ENCODE results near the gene ATP6V1D. TPM values are rescaled to one million over a fixed set of nuclear protein-coding genes. Genes with fewer than 3 reads are reported as not detected.
"Not testable (repeated sequence)": the region's sequence is repeated elsewhere in the genome, so short reads cannot be mapped to it uniquely, and the experiment has no call there.

The ATP6V1D gene
- total RNA-seq, 2 experiments from 2014 or later: 36.5 to 43.6 TPM

- no peaks in the 10 kb centered on the region for H3K4me1 Mint-ChIP-seq (ENCODE audit: low read depth)
- CTCF ChIA-PET: interaction anchor here (1.3 kb wide), 1 partner anchor 28 kb away, joined by 4 read pairs; the partner anchor contains the start of gene ATP6V1D
Measured at GRCh38 chr14:67331368-67332125, 28.1 kb downstream of the ATP6V1D start.

GRCh38 chr14:67329666-67330065 is 29.9 kb downstream of the ATP6V1D start:
- DNase-seq; CTCF ChIA-PET; H3K4me1 Mint-ChIP-seq (ENCODE audit: low read depth); POLR2A ChIA-PET; H3K27me3 Mint-ChIP-seq (ENCODE audit: low read depth); H3K4me3 Mint-ChIP-seq; H3K9me3 Mint-ChIP-seq (ENCODE audit: insufficient read depth); ATAC-seq; H3K27ac Mint-ChIP-seq: not testable (repeated sequence)
- H3K36me3 Mint-ChIP-seq (ENCODE audit: low read depth): peaks cover 37% of the 10 kb centered on the region

More at GRCh38 chr14:67331368-67332125, 28.1 kb downstream of the ATP6V1D start:
- no peak overlapping the region for H3K4me3 Mint-ChIP-seq
- ATAC-seq: no peak
- no peak overlapping the region for H3K27ac Mint-ChIP-seq
- POLR2A ChIA-PET: no interaction called here
- H3K9me3 Mint-ChIP-seq (ENCODE audit: insufficient read depth): no peaks in the 10 kb centered on the region
- no peaks in the 10 kb centered on the region for H3K27me3 Mint-ChIP-seq (ENCODE audit: low read depth)
- peaks cover 38% of the 10 kb centered on the region for H3K36me3 Mint-ChIP-seq (ENCODE audit: low read depth)
- DNase-seq: no peak

GRCh38 chr14:67319142-67319541 is 40.5 kb downstream of the ATP6V1D start:
- Mint-ChIP-seq H3K9me3 (ENCODE audit: insufficient read depth) (no peaks in the 10 kb centered on the region), H3K4me1 (ENCODE audit: low read depth) (no peaks in the 10 kb centered on the region), H3K27me3 (ENCODE audit: low read depth) (no peaks in the 10 kb centered on the region), H3K27ac (no peak overlapping the region), H3K36me3 (ENCODE audit: low read depth) (no peaks in the 10 kb centered on the region), H3K4me3 (no peak overlapping the region)
- POLR2A ChIA-PET: no interaction called here
- CTCF ChIA-PET: interaction anchor here (2.5 kb wide), 1 partner anchor 33 kb away, joined by 9 read pairs; no protein-coding TSS in a partner anchor
- ATAC-seq: no peak
- DNase-seq: no peak

GRCh38 chr14:67317822-67318221 is 41.8 kb downstream of the ATP6V1D start:
- ChIA-PET CTCF (no interaction called here), POLR2A (no interaction called here)
- Mint-ChIP-seq H3K4me3 (no peak overlapping the region), H3K27me3 (ENCODE audit: low read depth) (no peaks in the 10 kb centered on the region), H3K4me1 (ENCODE audit: low read depth) (no peaks in the 10 kb centered on the region), H3K36me3 (ENCODE audit: low read depth) (no peaks in the 10 kb centered on the region), H3K9me3 (ENCODE audit: insufficient read depth) (no peaks in the 10 kb centered on the region), H3K27ac (no peak overlapping the region)
- DNase-seq: no peak
- ATAC-seq: no peak

GRCh38 chr14:67313153-67313552 is 46.5 kb downstream of the ATP6V1D start:
- Mint-ChIP-seq H3K4me3 (no peak overlapping the region), H3K4me1 (ENCODE audit: low read depth) (no peaks in the 10 kb centered on the region), H3K9me3 (ENCODE audit: insufficient read depth) (no peaks in the 10 kb centered on the region), H3K36me3 (ENCODE audit: low read depth) (no peaks in the 10 kb centered on the region), H3K27me3 (ENCODE audit: low read depth) (no peaks in the 10 kb centered on the region), H3K27ac (no peak overlapping the region)
- ChIA-PET POLR2A (no interaction called here), CTCF (interaction anchor here (1.1 kb wide), 1 partner anchor 46 kb away, joined by 3 read pairs; the partner anchor contains the start of gene ATP6V1D)
- ATAC-seq (no peak), DNase-seq (no peak)

- POLR2A ChIA-PET: no interaction called here
- Mint-ChIP-seq H3K36me3 (ENCODE audit: low read depth) (peaks cover 2% of the 10 kb centered on the region), H3K4me3 (no peak overlapping the region), H3K4me1 (ENCODE audit: low read depth) (peaks cover 2% of the 10 kb centered on the region), H3K27ac (no peak overlapping the region), H3K9me3 (ENCODE audit: insufficient read depth) (no peaks in the 10 kb centered on the region), H3K27me3 (ENCODE audit: low read depth) (no peaks in the 10 kb centered on the region)
- ATAC-seq (no peak), DNase-seq (no peak)
- CTCF ChIA-PET: no interaction called here
Measured at GRCh38 chr14:67311868-67312267, 47.7 kb downstream of the ATP6V1D start.

Other genes with a start within 250 kb of the ATP6V1D start
- not detected for gene GARIN2, start 170.4 kb downstream of the ATP6V1D start, total RNA-seq
- 1 to 10 TPM; 5.1 to 5.5 TPM for gene PALS1, start 118.4 kb downstream of the ATP6V1D start, total RNA-seq
- gene EIF2S1, start 524 bp upstream of the ATP6V1D start, total RNA-seq: 100 to 1,000 TPM; 136 to 150 TPM
- not detected for gene PLEK2, start 52.4 kb upstream of the ATP6V1D start, total RNA-seq
- 1 to 10 TPM; 9.9 to 10.0 TPM for gene TMEM229B, start 128.9 kb upstream of the ATP6V1D start, total RNA-seq
- under 1 TPM; 0.42 to 0.99 TPM for gene PLEKHH1, start 173.5 kb upstream of the ATP6V1D start, total RNA-seq
- gene PIGH, start 240.5 kb upstream of the ATP6V1D start, total RNA-seq: 10 to 100 TPM; 14.8 to 17.5 TPM

All from activated CD8-positive, alpha-beta T cell treated with anti-CD3 and anti-CD28 coated beads, Interleukin-2, amount 10 ng/mL, durations not matched to agents 7 days and 5 days (primary cell).